HCT116 (cell line): ENCODE data around the gene PCDH15. TPM values are rescaled to one million over a fixed set of nuclear protein-coding genes. Genes with fewer than 3 reads are reported as not detected.

Experiments used
- ATAC-seq: fragments of 200-7000 bp; cut with Tn5 transposase; 2 replicates; pipeline ENCODE4 v1.9.1; 2020; ENCODE audit warnings: mild to moderate bottlenecking, moderate library complexity
- BruUV-seq: library from RNA; stranded (reverse); fragments of 400-500 nt; replicated peaks from 2 replicates; lab custom pipeline; 2021; lab: Mats Ljungman, UMichigan
- CTCF ChIA-PET: fragments of 300-600 bp; sonication (Branson Sonifier 250); formaldehyde crosslinking; loops from one replicate; lab custom pipeline; 2021; ENCODE audit warnings: antibody characterized with exemption; lab: Charles Lee
- POLR2A ChIA-PET: fragments of 300-600, 350-600 bp; sonication (Branson Sonifier 250); formaldehyde crosslinking; loops from one replicate; lab custom pipeline; 2021; ENCODE audit warnings: antibody characterized with exemption; lab: Charles Lee
- RAD21 ChIA-PET, 2 experiments: fragments of 300-600 bp; sonication (Branson Sonifier 250); formaldehyde crosslinking; loops; one replicate each; lab custom pipeline; 2023; ENCODE audit warnings: low total read pairs in 2 of 2; ENCODE audit not compliant: uncharacterized antibody in 2 of 2, unreplicated experiment in 2 of 2, low non-redundant PET in 1 of 2; lab: Charles Lee
- DNase-seq: peaks from one replicate; pipeline ENCODE4 v3.0.0-alpha.2; 2010; ENCODE audit warnings: low read depth, low spot score
- H2AFZ ChIP-seq: fragments of 200-600 bp; shearing (Covaris generic), sonication (generic); 2 replicates; pipeline ENCODE4 v1.6.1; 2017; ENCODE audit warnings: low read depth, mixed run types, mixed read lengths, antibody characterized with exemption, low read length; ENCODE audit not compliant: poor library complexity, severe bottlenecking
- H3K27ac ChIP-seq: 2 replicates; pipeline ENCODE4 v1.5.1; 2012; ENCODE audit warnings: low read depth, low read length
- H3K27me3 ChIP-seq: fragments of 200-600 bp; sonication (generic); 2 replicates; pipeline ENCODE4 v1.6.1; 2016; ENCODE audit warnings: mixed run types, low read length, mixed read lengths; ENCODE audit not compliant: insufficient read depth
- H3K36me3 ChIP-seq, 2 experiments: fragments of 200-500 bp in 1 of 2; fragments of 200-600 bp in 1 of 2; sonication (Bioruptor generic) in 1 of 2; sonication (generic) in 1 of 2; 2 replicates each; pipeline versions ENCODE4 v1.5.1 to v1.6.1; 2014 to 2016; ENCODE audit warnings: low read length in 2 of 2, inconsistent platforms in 1 of 2, mixed read lengths in 1 of 2, mixed run types in 1 of 2; ENCODE audit not compliant: insufficient read depth in 2 of 2, control insufficient read depth in 1 of 2
- H3K4me1 ChIP-seq, 2 experiments: fragments of 200-600 bp in 1 of 2; sonication (generic) in 1 of 2; 2 replicates each; pipeline versions ENCODE4 v1.5.1 to v1.6.1; 2012 to 2017; ENCODE audit warnings: low read length in 2 of 2, inconsistent platforms in 1 of 2, mild to moderate bottlenecking in 1 of 2, mixed read lengths in 1 of 2, mixed run types in 1 of 2, moderate library complexity in 1 of 2; ENCODE audit not compliant: insufficient read depth in 2 of 2, control insufficient read depth in 1 of 2
- H3K4me2 ChIP-seq: fragments of 200-600 bp; sonication (generic); 2 replicates; pipeline ENCODE4 v1.6.1; 2017; ENCODE audit warnings: mixed run types, low read length, mixed read lengths
- H3K4me3 ChIP-seq, 2 experiments: fragments of 200-600 bp in 1 of 2; sonication (generic) in 1 of 2; replicated peaks in 1 of 2; 2 replicates each; pipeline ENCODE4 v1.5.1; 2011 to 2016; ENCODE audit warnings: low read length in 2 of 2, control low read depth in 1 of 2, low read depth in 1 of 2, mild to moderate bottlenecking in 1 of 2, mixed read lengths in 1 of 2, mixed run types in 1 of 2
- H3K79me2 ChIP-seq: fragments of 200-600 bp; sonication (generic); 2 replicates; pipeline ENCODE4 v1.6.1; 2017; ENCODE audit warnings: mild to moderate bottlenecking, mixed run types, low read length, moderate library complexity, mixed read lengths; ENCODE audit not compliant: insufficient read depth
- H3K9ac ChIP-seq: fragments of 200-600 bp; sonication (generic); 2 replicates; pipeline ENCODE4 v1.6.1; 2016; ENCODE audit warnings: low read length, mixed read lengths
- H3K9me2 ChIP-seq: fragments of 200-600 bp; sonication (generic), shearing (Covaris generic); 2 replicates; pipeline ENCODE4 v1.6.1; 2017; ENCODE audit warnings: mixed run types, mild to moderate bottlenecking, moderate library complexity; ENCODE audit not compliant: insufficient read depth
- H3K9me3 ChIP-seq, 2 experiments: fragments of 200-500 bp in 1 of 2; fragments of 200-600 bp in 1 of 2; sonication (Bioruptor generic) in 1 of 2; sonication (generic) in 1 of 2; 2 replicates each; pipeline ENCODE4 v1.6.1; 2014 to 2017; ENCODE audit warnings: low read length in 2 of 2, mixed read lengths in 2 of 2, inconsistent platforms in 1 of 2, low read depth in 1 of 2, mild to moderate bottlenecking in 1 of 2, mixed run types in 1 of 2, moderate library complexity in 1 of 2; ENCODE audit not compliant: control insufficient read depth in 1 of 2, insufficient read depth in 1 of 2
- H4K20me1 ChIP-seq: fragments of 200-600 bp; sonication (generic), shearing (Covaris generic); 2 replicates; pipeline ENCODE4 v1.6.1; 2017; ENCODE audit warnings: mixed run types, mild to moderate bottlenecking, moderate library complexity; ENCODE audit not compliant: insufficient read depth
- CBX3 ChIP-seq: IDR thresholded peaks from 2 replicates; pipeline ENCODE4 v1.6.1; 2012; ENCODE audit warnings: low read depth
- CEBPB ChIP-seq: IDR thresholded peaks from 2 replicates; pipeline ENCODE4 v1.6.1; 2012; ENCODE audit warnings: low read depth
- CTCF ChIP-seq, 3 experiments: fragments of 200-600 bp in 1 of 3; sonication (generic) in 1 of 3; IDR thresholded peaks in 2 of 3; conservative IDR thresholded peaks in 1 of 3; 2 replicates each; pipeline ENCODE4 v1.5.1; 2012 to 2017; ENCODE audit warnings: low read depth in 2 of 3, low read length in 2 of 3, antibody characterized with exemption in 1 of 3, borderline replicate concordance in 1 of 3, control low read depth in 1 of 3, mild to moderate bottlenecking in 1 of 3, mixed read lengths in 1 of 3, mixed run types in 1 of 3, moderate library complexity in 1 of 3; ENCODE audit not compliant: insufficient read depth in 1 of 3
- EZH2 ChIP-seq: fragments of 200-600 bp; sonication (generic); IDR thresholded peaks from 2 replicates; pipeline ENCODE4 v1.6.1; 2017; ENCODE audit warnings: antibody characterized with exemption, mixed run types
- EZH2phosphoT487 ChIP-seq: fragments of 200-600 bp; IDR thresholded peaks from 2 replicates; pipeline ENCODE4 v1.6.1; 2018; ENCODE audit warnings: antibody characterized with exemption, borderline replicate concordance
- FOSL1 ChIP-seq: IDR thresholded peaks from 2 replicates; pipeline ENCODE4 v1.6.1; 2012; ENCODE audit warnings: low read depth
- JUND ChIP-seq: IDR thresholded peaks from 2 replicates; pipeline ENCODE4 v1.6.1; 2012
- POLR2AphosphoS5 ChIP-seq: IDR thresholded peaks from 2 replicates; pipeline ENCODE4 v1.6.1; 2011; ENCODE audit warnings: mild to moderate bottlenecking, low read depth, low read length, moderate library complexity
- RAD21 ChIP-seq: IDR thresholded peaks from 2 replicates; pipeline ENCODE4 v1.6.1; 2012; ENCODE audit warnings: low read depth, mild to moderate bottlenecking
- REST ChIP-seq: IDR thresholded peaks from 2 replicates; pipeline ENCODE4 v1.6.1; 2012; ENCODE audit warnings: low read depth
- SIN3A ChIP-seq: IDR thresholded peaks from 2 replicates; pipeline ENCODE4 v1.6.1; 2012; ENCODE audit warnings: low read depth
- SRF ChIP-seq: IDR thresholded peaks from 2 replicates; pipeline ENCODE4 v1.6.1; 2012; ENCODE audit warnings: low read depth
- YY1 ChIP-seq: IDR thresholded peaks from 2 replicates; pipeline ENCODE4 v1.6.1; 2011; ENCODE audit warnings: low read length, low read depth, moderate library complexity, mild to moderate bottlenecking; ENCODE audit not compliant: insufficient replicate concordance; ENCODE audit errors: extremely low read depth
- ZBTB33 ChIP-seq: IDR thresholded peaks from 2 replicates; pipeline ENCODE4 v1.6.1; 2011; ENCODE audit warnings: mild to moderate bottlenecking, low read length, moderate library complexity; ENCODE audit not compliant: insufficient replicate concordance; ENCODE audit errors: extremely low read depth
- ZFX ChIP-seq: fragments of 450-650 bp; IDR thresholded peaks from 2 replicates; pipeline ENCODE4 v1.6.1; 2017
- ZNF274 ChIP-seq: fragments of 200-500 bp; sonication (Bioruptor generic); IDR thresholded peaks from 2 replicates; pipeline ENCODE4 v1.6.1; 2014; ENCODE audit warnings: mild to moderate bottlenecking, low read depth, low read length, inconsistent platforms
- intact Hi-C: fragments of 100-400 bp; cut with micrococcal nuclease; formaldehyde crosslinking; loops from 2 replicates; pipeline ENCODE4 v1.10.0; 2022
- total RNA-seq: library from RNA; stranded (reverse); gene quantifications from one replicate; pipeline ENCODE4 v1.2.1, GENCODE V29; 2021; ENCODE audit not compliant: unreplicated experiment
- TF ChIP-seq, protein P1 (sequence below): IDR thresholded peaks from 2 replicates; pipeline ENCODE4 v1.6.1; 2012
- TF ChIP-seq, protein P2 (sequence below): IDR thresholded peaks from 2 replicates; pipeline ENCODE4 v1.6.1; 2012

Gene PCDH15
- total RNA-seq, 1 experiment from 2014 or later, result not detected

GRCh38 chr10:54745436-54745835, 55.6 kb downstream of the PCDH15 start:
- H4K20me1 ChIP-seq, result no peaks in the 10 kb centered on the region
- no TSS peak for BruUV-seq
- no peak for ATAC-seq

More at GRCh38 chr10:54745436-54745835, 55.6 kb downstream of the PCDH15 start:
- no peaks in the 10 kb centered on the region for H3K79me2 ChIP-seq
- TF ChIP-seq POLR2AphosphoS5 (no peak), YY1 (no peak), CBX3 (no peak), SRF (no peak), FOSL1 (no peak), SIN3A (no peak), EZH2phosphoT487 (no peak), ZFX (no peak), CTCF (IDR thresholded peaks at IDR 0.05 in 2 of 3, conservative IDR thresholded peaks at IDR 0.05 in 1 of 3; ENCODE audit: borderline replicate concordance in 1 of 3, insufficient read depth in 1 of 3, low read depth in 2 of 3, low read length in 2 of 3) (no peak), CEBPB (no peak), REST (no peak), ZNF274 (no peak), RAD21 (no peak), EZH2 (no peak), ZBTB33 (no peak), JUND (no peak)
- TF ChIP-seq, protein P1, sequence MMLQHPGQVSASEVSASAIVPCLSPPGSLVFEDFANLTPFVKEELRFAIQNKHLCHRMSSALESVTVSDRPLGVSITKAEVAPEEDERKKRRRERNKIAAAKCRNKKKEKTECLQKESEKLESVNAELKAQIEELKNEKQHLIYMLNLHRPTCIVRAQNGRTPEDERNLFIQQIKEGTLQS, result no peak
- TF ChIP-seq, protein P2, sequence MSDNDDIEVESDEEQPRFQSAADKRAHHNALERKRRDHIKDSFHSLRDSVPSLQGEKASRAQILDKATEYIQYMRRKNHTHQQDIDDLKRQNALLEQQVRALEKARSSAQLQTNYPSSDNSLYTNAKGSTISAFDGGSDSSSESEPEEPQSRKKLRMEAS, result no peak
- H3K4me1 ChIP-seq, result no peaks in the 10 kb centered on the region
- H3K27me3 ChIP-seq, result no peaks in the 10 kb centered on the region
- intact Hi-C loops, result no loop called here
- H2AFZ ChIP-seq, result no peak overlapping the region
- no peak overlapping the region for H3K4me3 ChIP-seq
- no peak overlapping the region for H3K9ac ChIP-seq
- ChIA-PET RAD21 (no interaction called here), CTCF (no interaction called here), POLR2A (no interaction called here)
- H3K27ac ChIP-seq, result no peak overlapping the region
- H3K9me3 ChIP-seq, result peaks cover 10 to 14% of the 10 kb centered on the region in 2 experiments; a peak in 3 of 4 replicates
- no peak for DNase-seq
- H3K36me3 ChIP-seq, result no peaks in the 10 kb centered on the region
- no peaks in the 10 kb centered on the region for H3K9me2 ChIP-seq
- no peak overlapping the region for H3K4me2 ChIP-seq
